Kidney (tissue), 14 donors: ENCODE results near the gene TMEM91. TPM values are rescaled to one million over a fixed set of nuclear protein-coding genes. Genes with fewer than 3 reads are reported as not detected.

Experiments used
- DNase-seq, 5 donors: peaks; one replicate each; pipeline ENCODE4 v3.0.0-alpha.2; 2013 to 2020
- FAIRE-seq: peaks from 2 replicates; lab custom pipeline; 2012; peaks lifted over from hg19 to GRCh38; lab: Jason Lieb, UNC
- H3K27ac ChIP-seq, 2 donors: one replicate each; pipeline ENCODE4 v1.7.0; 2013; ENCODE audit warnings: low read depth in 2 of 2, low read length in 2 of 2, inconsistent platforms in 1 of 2
- H3K27me3 ChIP-seq: one replicate; pipeline ENCODE4 v1.7.1; 2013; ENCODE audit warnings: low read length, inconsistent platforms; ENCODE audit not compliant: control insufficient read depth, insufficient read depth
- H3K36me3 ChIP-seq, 3 donors: one replicate each; pipeline versions ENCODE4 v1.7.0 to v1.7.1; 2013; ENCODE audit warnings: low read length in 3 of 3, control low read depth in 1 of 3, inconsistent platforms in 1 of 3; ENCODE audit not compliant: insufficient read depth in 3 of 3, control insufficient read depth in 2 of 3
- H3K4me1 ChIP-seq, 3 donors: one replicate each; pipeline versions ENCODE4 v1.7.0 to v1.7.1; 2013; ENCODE audit warnings: low read length in 3 of 3, inconsistent platforms in 1 of 3, low read depth in 1 of 3; ENCODE audit not compliant: control insufficient read depth in 2 of 3, insufficient read depth in 2 of 3
- H3K4me3 ChIP-seq, 3 donors: one replicate each; pipeline versions ENCODE4 v1.7.0 to v1.8.1; 2013; ENCODE audit warnings: low read length in 3 of 3, control low read depth in 1 of 3, inconsistent platforms in 1 of 3
- H3K9ac ChIP-seq, 3 donors: one replicate each; pipeline versions ENCODE4 v1.7.0 to v1.7.1; 2013; ENCODE audit warnings: low read length in 3 of 3, control low read depth in 1 of 3, inconsistent platforms in 1 of 3
- H3K9me3 ChIP-seq, 3 donors: one replicate each; pipeline versions ENCODE4 v1.7.0 to v1.7.1; 2013; ENCODE audit warnings: low read length in 3 of 3, control low read depth in 1 of 3, inconsistent platforms in 1 of 3; ENCODE audit not compliant: control insufficient read depth in 2 of 3, insufficient read depth in 1 of 3
- intact Hi-C: fragments of 100-400 bp; cut with DNase I; formaldehyde crosslinking; loops from one replicate; pipeline ENCODE4 v1.11.1; 2022
- polyA plus RNA-seq: library from polyadenylated mRNA; stranded (reverse); fragments of 350-450 nt; fragmentation: Illumina TruSeq; extraction: RNeasy Lipid Tissue Mini Kit (QIAGEN cat#74804); gene quantifications from one replicate; pipeline ENCODE4 v1.2.3, GENCODE V29; 2014; ENCODE audit warnings: low read depth, low replicate concordance; ENCODE audit not compliant: insufficient read depth
- total RNA-seq: library from RNA; stranded (reverse); fragmentation: NEBNext Ultra II Directional; extraction: Animal tissue kit (Norgen Biotek cat#: 25700); gene quantifications from one replicate; pipeline ENCODE4 v1.2.1, GENCODE V29; 2021
- TF ChIP-seq, protein P1 (sequence below): IDR thresholded peaks from 3 replicates; pipeline ENCODE4 v1.5.1; 2012; ENCODE audit warnings: mild to moderate bottlenecking, moderate library complexity, borderline replicate concordance; ENCODE audit not compliant: insufficient read depth; ENCODE audit errors: extremely low read depth
- donor health status: control.
- donor health status: control.
- donor health status: control.
- donor health status: control.
- donor health status: control.
- donor health status: DM: yes; HTN: yes; CAD: no.
- donor health status: Normal renal cell carcinoma (clear cell type).

The TMEM91 gene
- total and polyA plus RNA-seq, 2 donors from 2014 or later: 9.5 to 24.3 TPM

DNA sequence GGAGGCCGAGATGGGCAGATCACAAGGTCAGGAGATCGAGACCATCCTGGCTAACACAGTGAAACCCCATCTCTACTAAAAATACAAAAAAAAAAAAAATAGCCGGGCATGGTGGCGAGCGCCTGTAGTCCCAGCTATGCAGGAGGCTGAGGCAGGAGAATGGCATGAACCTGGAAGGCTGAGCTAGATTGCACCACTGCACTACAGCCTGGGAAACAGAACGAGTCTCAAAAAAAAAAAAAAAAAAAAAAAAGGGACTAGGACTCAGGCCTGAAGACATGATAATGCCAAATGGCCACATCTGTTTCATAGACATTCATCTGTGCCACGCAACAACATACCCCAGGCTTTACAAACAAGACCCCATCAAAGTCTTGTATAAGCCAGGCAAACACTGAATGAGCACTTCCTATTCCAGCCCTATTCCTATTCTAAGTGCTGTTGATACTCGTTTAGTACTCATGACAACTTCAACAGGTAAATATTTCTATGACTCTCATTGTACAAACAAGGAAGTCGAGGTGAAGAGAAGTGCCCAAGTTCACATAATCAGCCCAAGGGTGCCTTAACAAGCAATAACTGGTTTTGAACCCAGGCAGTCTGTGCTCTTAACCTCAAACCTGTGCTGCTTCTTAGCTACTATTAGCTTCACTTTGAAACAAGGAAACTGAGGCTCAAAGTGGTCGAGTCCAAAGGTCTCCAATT lies 14.0 kb upstream of the TMEM91 start:
- intact Hi-C loops: no loop called here
- no peaks in the 10 kb centered on the region for H3K36me3 ChIP-seq
- FAIRE-seq (no peak), DNase-seq (no peak)
- H3K9ac ChIP-seq: no peak overlapping the region
- TF ChIP-seq, protein P1, sequence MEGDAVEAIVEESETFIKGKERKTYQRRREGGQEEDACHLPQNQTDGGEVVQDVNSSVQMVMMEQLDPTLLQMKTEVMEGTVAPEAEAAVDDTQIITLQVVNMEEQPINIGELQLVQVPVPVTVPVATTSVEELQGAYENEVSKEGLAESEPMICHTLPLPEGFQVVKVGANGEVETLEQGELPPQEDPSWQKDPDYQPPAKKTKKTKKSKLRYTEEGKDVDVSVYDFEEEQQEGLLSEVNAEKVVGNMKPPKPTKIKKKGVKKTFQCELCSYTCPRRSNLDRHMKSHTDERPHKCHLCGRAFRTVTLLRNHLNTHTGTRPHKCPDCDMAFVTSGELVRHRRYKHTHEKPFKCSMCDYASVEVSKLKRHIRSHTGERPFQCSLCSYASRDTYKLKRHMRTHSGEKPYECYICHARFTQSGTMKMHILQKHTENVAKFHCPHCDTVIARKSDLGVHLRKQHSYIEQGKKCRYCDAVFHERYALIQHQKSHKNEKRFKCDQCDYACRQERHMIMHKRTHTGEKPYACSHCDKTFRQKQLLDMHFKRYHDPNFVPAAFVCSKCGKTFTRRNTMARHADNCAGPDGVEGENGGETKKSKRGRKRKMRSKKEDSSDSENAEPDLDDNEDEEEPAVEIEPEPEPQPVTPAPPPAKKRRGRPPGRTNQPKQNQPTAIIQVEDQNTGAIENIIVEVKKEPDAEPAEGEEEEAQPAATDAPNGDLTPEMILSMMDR: no peak
- H3K4me3 ChIP-seq: no peak overlapping the region
- H3K27ac ChIP-seq: no peak overlapping the region
- H3K9me3 ChIP-seq: no peaks in the 10 kb centered on the region
- no peaks in the 10 kb centered on the region for H3K27me3 ChIP-seq
- H3K4me1 ChIP-seq: peaks cover 0 to 13% (median 4%) of the 10 kb centered on the region in 3 donors

DNA sequence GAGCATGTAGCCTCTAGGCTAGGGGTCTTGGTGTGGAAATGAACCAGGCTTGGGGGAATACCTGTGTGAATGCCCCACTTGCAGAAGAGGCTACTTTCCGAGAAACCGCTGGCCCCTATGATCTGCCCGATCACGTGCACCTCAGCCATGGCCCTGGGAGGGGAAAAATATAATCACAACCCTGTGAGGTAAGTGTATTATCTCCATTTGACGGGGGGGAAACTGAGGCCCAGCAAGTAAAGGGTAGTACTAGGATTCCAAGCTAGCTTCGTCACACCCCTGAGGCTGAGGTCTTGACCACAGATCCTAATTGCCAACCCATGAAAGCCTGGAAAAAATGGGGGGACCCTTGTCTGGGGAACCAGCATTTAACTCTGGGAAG lies 13.0 kb upstream of the TMEM91 start:
- intact Hi-C loops: no loop called here
- H3K9me3 ChIP-seq: no peaks in the 10 kb centered on the region
- peak overlapping the region; percentile 98 for H3K27ac ChIP-seq
- H3K4me1 ChIP-seq: peaks cover 0 to 18% (median 10%) of the 10 kb centered on the region in 3 donors
- peak overlapping the region; percentile 85 to 94 (median 90) for H3K4me3 ChIP-seq
- H3K9ac ChIP-seq: peak overlapping the region in 2 of 3 donors; percentile 84 to 87
- TF ChIP-seq, protein P1: no peak
- FAIRE-seq (no peak), DNase-seq (no peak)
- no peaks in the 10 kb centered on the region for H3K27me3 ChIP-seq
- H3K36me3 ChIP-seq: no peaks in the 10 kb centered on the region

DNA sequence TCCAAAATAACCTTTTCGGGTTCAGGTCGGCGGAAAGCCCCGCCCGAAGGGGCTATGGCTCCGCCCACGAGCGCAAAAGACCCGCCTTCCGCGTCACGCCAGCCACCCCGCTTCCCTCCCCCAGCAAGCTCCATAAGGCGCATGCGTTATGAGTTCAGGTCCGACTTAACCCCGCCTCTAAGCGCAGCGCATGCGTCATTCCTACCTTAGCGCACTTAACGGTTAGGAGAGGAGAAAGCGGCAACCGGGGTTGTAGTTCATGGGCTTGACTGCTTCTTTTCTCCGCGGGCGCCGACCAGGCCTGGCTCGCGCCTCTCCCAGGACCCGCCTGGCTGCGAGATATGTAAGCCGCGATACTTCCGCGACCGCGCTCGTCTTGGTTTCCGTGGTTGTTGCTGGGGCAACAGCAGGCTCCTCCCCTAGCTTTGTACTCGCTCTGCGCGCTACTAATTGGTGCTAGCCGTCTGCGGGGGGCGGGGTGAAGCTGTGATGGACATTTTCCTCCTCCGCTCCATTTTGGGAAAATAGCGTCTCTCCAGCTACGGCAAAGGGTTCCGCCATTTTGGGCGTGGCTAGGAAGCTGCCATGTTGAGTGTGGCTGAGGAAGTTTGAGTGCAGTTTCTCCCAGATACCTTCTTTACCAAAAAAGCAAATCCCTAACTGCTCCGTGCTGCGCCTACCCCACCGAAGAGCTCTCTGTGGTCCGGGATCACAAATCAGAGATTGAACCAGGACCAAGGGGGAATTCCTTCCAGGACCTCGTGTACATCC lies 12.4 kb upstream of the TMEM91 start, which contains the start of gene B9D2:
B9D2 (minus strand) TSS at position 397 of the 771 bp plus-strand sequence. CDS start 630 bp downstream, outside the sequence.
- intact Hi-C loops: no loop called here
- Histone ChIP-seq H3K36me3 (no peaks in the 10 kb centered on the region), H3K4me3 (peak within 1 kb of the TSS; percentile 85 to 94 (median 90)), H3K27ac (peak within 1 kb of the TSS; percentile 98), H3K4me1 (peaks cover 0 to 18% (median 10%) of the 10 kb centered on the region in 3 donors), H3K27me3 (no peaks in the 10 kb centered on the region), H3K9me3 (no peaks in the 10 kb centered on the region), H3K9ac (peak within 1 kb of the TSS; percentile 83 to 87 (median 84))
- TF ChIP-seq, protein P1: no peak
- FAIRE-seq (peak; percentile 62), DNase-seq (peak; percentile 99)
